Measurements from ENCODE around the gene BFSP1.

The BFSP1 gene

GRCh38 chr20:17518339-17519052, 12.7 kb downstream of the BFSP1 start:
- TF ChIP-seq CTCF (IDR thresholded peaks at IDR 0.05), result no peak

GRCh38 chr20:17515053-17515452, 16.1 kb downstream of the BFSP1 start:
- TF ChIP-seq CTCF (IDR thresholded peaks at IDR 0.05), result no peak

GRCh38 chr20:17513939-17514338, 17.2 kb downstream of the BFSP1 start:
- TF ChIP-seq CTCF (IDR thresholded peaks at IDR 0.05), result no peak

- no peak for TF ChIP-seq CTCF (IDR thresholded peaks at IDR 0.05)
These were observed 19.8 kb downstream of the BFSP1 start for GRCh38 chr20:17511401-17511800.

GRCh38 chr20:17510548-17510947, 20.6 kb downstream of the BFSP1 start:
- no peak for TF ChIP-seq CTCF (IDR thresholded peaks at IDR 0.05)

- TF ChIP-seq CTCF (IDR thresholded peaks at IDR 0.05), result no peak
These were observed 22.4 kb downstream of the BFSP1 start for GRCh38 chr20:17508756-17509155.

GRCh38 chr20:17507531-17507930, 23.6 kb downstream of the BFSP1 start:
- no peak for TF ChIP-seq CTCF (IDR thresholded peaks at IDR 0.05)

GRCh38 chr20:17507032-17507431, 24.1 kb downstream of the BFSP1 start:
- no peak for TF ChIP-seq CTCF (IDR thresholded peaks at IDR 0.05)
